HUES64 (cell line): ENCODE results near the gene ZNF462.
"Not testable (repeated sequence)": the region's sequence is repeated elsewhere in the genome, so short reads cannot be mapped to it uniquely, and the experiment has no call there.

Experiments used
- H3K27ac ChIP-seq: 2 replicates; pipeline ENCODE4 v1.7.0; 2013; ENCODE audit warnings: low read depth, low read length, inconsistent platforms
- H3K27me3 ChIP-seq: 2 replicates; pipeline ENCODE4 v1.6.1; 2013; ENCODE audit warnings: mild to moderate bottlenecking, low read length; ENCODE audit not compliant: insufficient read depth
- H3K36me3 ChIP-seq: 2 replicates; pipeline ENCODE4 v1.6.1; 2013; ENCODE audit warnings: mild to moderate bottlenecking, low read length; ENCODE audit not compliant: insufficient read depth
- H3K4me1 ChIP-seq: 2 replicates; pipeline ENCODE4 v1.6.1; 2013; ENCODE audit warnings: mild to moderate bottlenecking, low read length, moderate library complexity; ENCODE audit not compliant: insufficient read depth
- H3K4me3 ChIP-seq: 2 replicates; pipeline ENCODE4 v1.5.1; 2013; ENCODE audit warnings: mild to moderate bottlenecking, low read length, moderate library complexity
- H3K9ac ChIP-seq: 2 replicates; pipeline ENCODE4 v1.6.1; 2013; ENCODE audit warnings: mild to moderate bottlenecking, low read depth, low read length
- H3K9me3 ChIP-seq: 2 replicates; pipeline ENCODE4 v1.6.1; 2013; ENCODE audit warnings: low read depth, low read length; ENCODE audit not compliant: insufficient read depth
- WGBS: fragments of 150-250, 120-280 bp; methylation state at CpG from one replicate; pipeline ENCODE4 v1.1.7; 2013; ENCODE audit warnings: missing lambda C conversion rate; 5-methylcytosine and 5-hydroxymethylcytosine counted together

The ZNF462 gene

GRCh38 chr9:106891286-106891685 lies 28.3 kb downstream of the ZNF462 start:
- no peaks in the 10 kb centered on the region for H3K27me3 ChIP-seq
- peaks cover 8% of the 10 kb centered on the region; the same call in 1 of the 2 replicates for H3K36me3 ChIP-seq
- H3K9me3 ChIP-seq: no peaks in the 10 kb centered on the region
- no peak overlapping the region for H3K9ac ChIP-seq
- WGBS: 48% methylated on average over 3 of the region's 5 CpGs
- no peak overlapping the region for H3K4me3 ChIP-seq
- peak overlapping the region; percentile 90 for H3K27ac ChIP-seq
- H3K4me1 ChIP-seq: peaks cover 75% of the 10 kb centered on the region

GRCh38 chr9:106892632-106893031 lies 29.7 kb downstream of the ZNF462 start:
- H3K27ac ChIP-seq: peak overlapping the region; percentile 90
- no peaks in the 10 kb centered on the region for H3K9me3 ChIP-seq
- peak overlapping the region; percentile 20; the same call in 1 of the 2 replicates for H3K4me3 ChIP-seq
- WGBS: 36% methylated on average over 2 of the region's 4 CpGs
- peak overlapping the region; percentile 61 for H3K9ac ChIP-seq
- peaks cover 81% of the 10 kb centered on the region for H3K4me1 ChIP-seq
- peaks cover 9% of the 10 kb centered on the region; the same call in 1 of the 2 replicates for H3K36me3 ChIP-seq
- no peaks in the 10 kb centered on the region for H3K27me3 ChIP-seq

GRCh38 chr9:106893088-106893487 lies 30.1 kb downstream of the ZNF462 start:
- Histone ChIP-seq H3K4me3 (peak overlapping the region; percentile 8; the same call in 1 of the 2 replicates), H3K27me3 (no peaks in the 10 kb centered on the region), H3K9ac (peak overlapping the region; percentile 33; the same call in 1 of the 2 replicates), H3K36me3 (peaks cover 7% of the 10 kb centered on the region; the same call in 1 of the 2 replicates), H3K27ac (peak overlapping the region; percentile 90), H3K9me3 (no peaks in the 10 kb centered on the region), H3K4me1 (peaks cover 81% of the 10 kb centered on the region)
- 65% methylated on average over 1 of the region's 1 CpG for WGBS

- Histone ChIP-seq H3K9me3 (peaks cover 6% of the 10 kb centered on the region; the same call in 1 of the 2 replicates), H3K27ac (no peak overlapping the region), H3K4me3 (no peak overlapping the region), H3K4me1 (peaks cover 47% of the 10 kb centered on the region), H3K9ac (no peak overlapping the region), H3K27me3 (no peaks in the 10 kb centered on the region), H3K36me3 (peaks cover 7% of the 10 kb centered on the region; the same call in 1 of the 2 replicates)
- WGBS: 78% methylated on average over 1 of the region's 1 CpG
Measured at GRCh38 chr9:106896695-106897094, 33.7 kb downstream of the ZNF462 start.

- H3K27me3 ChIP-seq: no peaks in the 10 kb centered on the region
- H3K36me3 ChIP-seq: peaks cover 7% of the 10 kb centered on the region; the same call in 1 of the 2 replicates
- H3K9ac ChIP-seq: no peak overlapping the region
- H3K27ac ChIP-seq: no peak overlapping the region
- no peak overlapping the region for H3K4me3 ChIP-seq
- no CpG with 5 or more reads among the region's 1 CpG for WGBS
- peaks cover 41% of the 10 kb centered on the region for H3K4me1 ChIP-seq
- H3K9me3 ChIP-seq: peaks cover 6% of the 10 kb centered on the region; the same call in 1 of the 2 replicates
Measured at GRCh38 chr9:106897236-106897635, 34.3 kb downstream of the ZNF462 start.

DNA sequence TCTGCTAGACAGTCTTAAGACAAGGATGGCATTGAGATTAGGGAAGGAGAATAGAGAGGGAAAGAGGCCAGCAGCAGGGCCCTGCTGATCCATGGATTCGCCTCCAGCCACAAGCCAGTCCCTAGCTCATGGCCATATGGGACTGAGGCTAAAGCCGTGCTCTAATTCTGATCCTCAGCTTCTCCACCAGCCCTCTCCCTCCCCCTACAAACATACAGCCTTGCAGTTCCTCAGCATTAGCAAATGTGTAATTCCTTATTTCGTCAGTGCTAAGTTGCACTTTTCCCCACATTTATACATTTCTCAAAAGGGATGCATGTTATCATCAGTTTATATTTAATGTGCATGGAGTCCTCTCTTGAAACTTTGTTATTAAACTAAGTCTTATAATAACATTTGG lies 34.8 kb downstream of the ZNF462 start:
- 88% methylated on average over 3 of the region's 3 CpGs for WGBS
- H3K36me3 ChIP-seq: peaks cover 7% of the 10 kb centered on the region; the same call in 1 of the 2 replicates
- H3K4me3 ChIP-seq: no peak overlapping the region
- H3K27me3 ChIP-seq: no peaks in the 10 kb centered on the region
- peaks cover 36% of the 10 kb centered on the region for H3K4me1 ChIP-seq
- no peak overlapping the region for H3K9ac ChIP-seq
- H3K27ac ChIP-seq: no peak overlapping the region
- peaks cover 6% of the 10 kb centered on the region; the same call in 1 of the 2 replicates for H3K9me3 ChIP-seq

GRCh38 chr9:106900523-106900922 lies 37.6 kb downstream of the ZNF462 start:
- H3K27me3 ChIP-seq, H3K27ac ChIP-seq, H3K4me3 ChIP-seq, H3K36me3 ChIP-seq, H3K9me3 ChIP-seq, H3K4me1 ChIP-seq, H3K9ac ChIP-seq: not testable (repeated sequence)
- WGBS: 90% methylated on average over 2 of the region's 2 CpGs

DNA sequence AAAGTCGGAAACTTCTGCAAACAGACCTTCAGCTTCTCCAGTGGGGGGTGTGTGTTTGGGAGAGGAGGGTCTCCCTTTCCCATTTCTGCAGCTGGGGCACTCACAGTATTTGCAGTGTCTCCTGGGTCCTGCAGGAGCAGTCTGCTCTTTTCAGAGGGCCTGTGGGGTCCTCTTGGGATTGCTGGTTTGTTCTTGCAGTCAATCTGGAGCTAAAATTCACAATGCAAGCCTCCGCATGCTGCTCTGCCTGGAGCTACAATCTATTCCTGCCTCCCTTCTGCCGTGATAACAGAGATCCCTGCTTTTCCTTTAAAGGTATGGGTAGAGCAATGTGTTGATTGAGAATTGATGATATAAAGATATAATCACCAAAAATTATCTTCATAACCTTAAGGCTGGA lies 43.2 kb downstream of the ZNF462 start:
- Histone ChIP-seq H3K27me3 (no peaks in the 10 kb centered on the region), H3K27ac (no peak overlapping the region), H3K9me3 (peaks cover 11% of the 10 kb centered on the region; the same call in 1 of the 2 replicates), H3K4me3 (no peak overlapping the region), H3K9ac (no peak overlapping the region), H3K4me1 (peaks cover 18% of the 10 kb centered on the region), H3K36me3 (peaks cover 11% of the 10 kb centered on the region)
- WGBS: 91% methylated on average over 2 of the region's 3 CpGs

GRCh38 chr9:106911951-106912350 lies 49.0 kb downstream of the ZNF462 start:
- Histone ChIP-seq H3K4me3 (no peak overlapping the region), H3K27ac (no peak overlapping the region), H3K9ac (no peak overlapping the region), H3K4me1 (peaks cover 46% of the 10 kb centered on the region), H3K36me3 (peaks cover 8% of the 10 kb centered on the region), H3K27me3 (no peaks in the 10 kb centered on the region), H3K9me3 (peaks cover under 1% of the 10 kb centered on the region; the same call in 1 of the 2 replicates)
- 95% methylated on average over 6 of the region's 6 CpGs for WGBS

- WGBS: 97% methylated on average over 5 of the region's 5 CpGs
- Histone ChIP-seq H3K27ac (no peak overlapping the region), H3K4me3 (no peak overlapping the region), H3K9ac (no peak overlapping the region), H3K4me1 (peaks cover 51% of the 10 kb centered on the region), H3K36me3 (peaks cover 12% of the 10 kb centered on the region), H3K9me3 (no peaks in the 10 kb centered on the region), H3K27me3 (no peaks in the 10 kb centered on the region)
Measured at GRCh38 chr9:106913276-106913675, 50.3 kb downstream of the ZNF462 start.

- no peaks in the 10 kb centered on the region for H3K27me3 ChIP-seq
- no peak overlapping the region for H3K4me3 ChIP-seq
- H3K36me3 ChIP-seq: peaks cover 22% of the 10 kb centered on the region
- no peaks in the 10 kb centered on the region for H3K9me3 ChIP-seq
- peaks cover 46% of the 10 kb centered on the region for H3K4me1 ChIP-seq
- H3K27ac ChIP-seq: peak overlapping the region; percentile 59; the same call in 1 of the 2 replicates
- H3K9ac ChIP-seq: peak overlapping the region; percentile 16; the same call in 1 of the 2 replicates
- 82% methylated on average over 2 of the region's 3 CpGs for WGBS
Measured at GRCh38 chr9:106915851-106916250, 52.9 kb downstream of the ZNF462 start.
